ENCODE data around the gene CCDC97. TPM values are rescaled to one million over a fixed set of nuclear protein-coding genes. Genes with fewer than 3 reads are reported as not detected.

The CCDC97 gene
- total RNA-seq, 4 donors from 2014 or later: 8.6 to 15.3 (median 15.1) TPM

- TF ChIP-seq POLR2A (IDR thresholded peaks at IDR 0.05): no peak
- TF ChIP-seq CTCF (IDR thresholded peaks at IDR 0.05 in 4 of 5, conservative IDR thresholded peaks at IDR 0.05 in 1 of 5): peak; percentile 51 to 73 (median 62)
- Histone ChIP-seq H3K4me1 (peaks cover 33 to 39% of the 10 kb centered on the region in 2 donors), H3K27me3 (no peaks in the 10 kb centered on the region), H3K9me3 (no peaks in the 10 kb centered on the region), H3K4me3 (no peak overlapping the region), H3K36me3 (peaks cover 3 to 47% of the 10 kb centered on the region in 2 donors), H3K27ac (peak overlapping the region; percentile 61 to 77 (median 67))
- DNase-seq (peak in 1 of 2 donors; percentile 46), ATAC-seq (peak in 1 of 2 donors; percentile 41)
- in situ Hi-C loops (cut with MboI; ENCODE audit: low sequenced_read_pairs in 4 of 4): no loop called here
- intact Hi-C loops (cut with DNase I; ENCODE audit: low total_unique reads): no loop called here
Measured at GRCh38 chr19:41321600-41322270, 11.8 kb downstream of the CCDC97 start.

GRCh38 chr19:41322451-41322850 lies 12.5 kb downstream of the CCDC97 start:
- DNase-seq: no peak
- intact Hi-C loops (cut with DNase I; ENCODE audit: low total_unique reads): no loop called here
- Histone ChIP-seq H3K4me3 (no peak overlapping the region), H3K36me3 (peaks cover 0 to 40% of the 10 kb centered on the region in 2 donors), H3K4me1 (peaks cover 33 to 44% of the 10 kb centered on the region in 2 donors), H3K9me3 (no peaks in the 10 kb centered on the region), H3K27me3 (no peaks in the 10 kb centered on the region), H3K27ac (peak overlapping the region; percentile 61 to 77 (median 67))
- no peak for TF ChIP-seq CTCF (IDR thresholded peaks at IDR 0.05 in 4 of 5, conservative IDR thresholded peaks at IDR 0.05 in 1 of 5)
- no peak for TF ChIP-seq POLR2A (IDR thresholded peaks at IDR 0.05)
- no peak for ATAC-seq
- in situ Hi-C loops (cut with MboI; ENCODE audit: low sequenced_read_pairs in 4 of 4): no loop called here

GRCh38 chr19:41323023-41323422 lies 13.1 kb downstream of the CCDC97 start:
- intact Hi-C loops (cut with DNase I; ENCODE audit: low total_unique reads) (no loop called here), in situ Hi-C loops (cut with MboI; ENCODE audit: low sequenced_read_pairs in 4 of 4) (no loop called here)
- Histone ChIP-seq H3K36me3 (peaks cover 0 to 34% of the 10 kb centered on the region in 2 donors), H3K9me3 (no peaks in the 10 kb centered on the region), H3K27ac (peak overlapping the region; percentile 61 to 77 (median 67)), H3K4me1 (peaks cover 33 to 50% of the 10 kb centered on the region in 2 donors), H3K27me3 (no peaks in the 10 kb centered on the region), H3K4me3 (no peak overlapping the region)
- ATAC-seq: no peak
- TF ChIP-seq POLR2A (IDR thresholded peaks at IDR 0.05) (no peak), CTCF (IDR thresholded peaks at IDR 0.05 in 4 of 5, conservative IDR thresholded peaks at IDR 0.05 in 1 of 5) (no peak)
- DNase-seq: no peak

- Histone ChIP-seq H3K9me3 (no peaks in the 10 kb centered on the region), H3K36me3 (peaks cover 0 to 28% of the 10 kb centered on the region in 2 donors), H3K4me3 (no peak overlapping the region), H3K27me3 (no peaks in the 10 kb centered on the region), H3K27ac (peak overlapping the region; percentile 61 to 77 (median 67)), H3K4me1 (peaks cover 33 to 54% of the 10 kb centered on the region in 2 donors)
- peak; percentile 43 to 61 for DNase-seq
- in situ Hi-C loops (cut with MboI; ENCODE audit: low sequenced_read_pairs in 4 of 4): no loop called here
- intact Hi-C loops (cut with DNase I; ENCODE audit: low total_unique reads): loop anchor here (1.0 to 2.0 kb wide), 2 partner anchors 12 to 115 kb away; partner anchors contain the start of gene DMAC2
- peak in 1 of 2 donors; percentile 19 for ATAC-seq
- TF ChIP-seq CTCF (IDR thresholded peaks at IDR 0.05 in 4 of 5, conservative IDR thresholded peaks at IDR 0.05 in 1 of 5) (no peak), POLR2A (IDR thresholded peaks at IDR 0.05) (no peak)
Measured at GRCh38 chr19:41323430-41324125, 13.6 kb downstream of the CCDC97 start.

All from gastrocnemius medialis (tissue), 4 donors.